Measurements from ENCODE around the gene SCP2. TPM values are rescaled to one million over a fixed set of nuclear protein-coding genes. Genes with fewer than 3 reads are reported as not detected.
A peak's percentile ranks its signal among the peaks of the same experiment; 100 is the strongest.

Gene SCP2
- total and polyA plus RNA-seq, 2 of the 4 experiments (the other 2 are of a cell fraction): 70.4 to 83.1 TPM

DNA sequence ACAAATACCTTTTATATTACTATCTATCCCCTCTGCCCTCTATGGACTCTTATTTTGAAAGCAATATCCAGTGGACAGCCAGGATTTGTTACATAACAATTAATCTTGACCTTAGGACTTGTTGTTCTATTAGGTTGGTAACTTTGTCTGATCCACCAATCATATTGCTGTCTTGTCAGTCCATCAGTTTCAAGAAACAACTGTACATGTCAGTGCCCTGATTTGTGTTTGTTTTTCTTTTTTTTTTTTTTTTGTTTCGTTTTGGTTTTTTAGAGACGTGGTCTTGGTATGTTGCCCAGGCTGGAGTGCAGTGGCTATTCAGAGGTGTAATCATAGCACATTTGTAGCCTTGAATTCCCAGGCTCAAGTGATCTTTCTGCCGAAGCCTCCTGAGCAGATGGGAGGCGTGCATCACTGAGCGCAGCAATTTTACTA is 1.5 kb upstream of the SCP2 start:
- no TSS peak for BruUV-seq (replicated peaks)
- dilution Hi-C loops (cut with HindIII; ENCODE audit: low sequenced_read_pairs, unreplicated experiment) (no loop called here), in situ Hi-C loops (cut with MboI; ENCODE audit: low sequenced_read_pairs) (no loop called here), intact Hi-C loops (cut with micrococcal nuclease) (loop anchor here (10.0 kb wide), 2 partner anchors 221 to 259 kb away; no protein-coding TSS in a partner anchor)
- peak overlapping the region; percentile 58; the same call in 1 of the 2 replicates for H3K4me2 ChIP-seq (ENCODE audit: low read depth, low read length)
- no peak overlapping the region for H2BK5ac ChIP-seq (ENCODE audit: low read depth, low read length, poor library complexity, severe bottlenecking)
- no peak overlapping the region for H4K8ac ChIP-seq (ENCODE audit: low read depth in 2 of 2, low read length in 2 of 2)
- H4K20me1 ChIP-seq (ENCODE audit: insufficient read depth, low read length): peaks cover 3% of the 10 kb centered on the region; the same call in 1 of the 2 replicates
- CTCF ChIA-PET: no interaction called here
- H3K4me3 ChIP-seq (ENCODE audit: insufficient read depth, low read depth, low read length): no peak overlapping the region
- no peak overlapping the region for H2AK5ac ChIP-seq (ENCODE audit: low read depth, low read length)
- no peak overlapping the region for H2BK120ac ChIP-seq (ENCODE audit: low read depth, low read length)
- WGBS, 2 experiments (ENCODE audit: extremely low coverage in 2 of 2, insufficient read length in 1 of 2): 63% methylated on average over 3 of the region's 5 CpGs; no CpG with 5 or more reads in 1 of the 2 experiments
- DNase-seq: no peak
- H3K9me1 ChIP-seq (ENCODE audit: insufficient read depth, low read length): peaks cover 3% of the 10 kb centered on the region; the same call in 1 of the 2 replicates
- no peak overlapping the region for H3K4ac ChIP-seq (ENCODE audit: low read depth, low read length)
- no peak overlapping the region for H2AK9ac ChIP-seq (replicated peaks; ENCODE audit: low read depth, low read length, poor library complexity)
- peaks cover 10 to 31% of the 10 kb centered on the region in 2 experiments for H3K79me1 ChIP-seq (ENCODE audit: low read depth in 1 of 2, low read length in 2 of 2)
- 0 out of 2 replicates have a peak overlapping the region, but pooled peaks have one; percentile 37 for H3K14ac ChIP-seq (replicated peaks; ENCODE audit: low read depth, low read length)
- no peak overlapping the region for H3K23ac ChIP-seq (ENCODE audit: low read depth, low read length)
- H4K5ac ChIP-seq (ENCODE audit: low read depth, low read length): no peak overlapping the region
- 0 out of 2 replicates have a peak, but pooled peaks cover 4% of the 10 kb centered on the region for H3K4me1 ChIP-seq (ENCODE audit: control insufficient read depth, insufficient read depth, low read length)
- ATAC-seq (ENCODE audit: low read depth): no peak
- no peaks in the 10 kb centered on the region for H3K36me3 ChIP-seq (ENCODE audit: control insufficient read depth, insufficient read depth, low read length)
- no peak overlapping the region for H2AFZ ChIP-seq (replicated peaks; ENCODE audit: low read length, poor library complexity)
- no peak overlapping the region for H2BK20ac ChIP-seq (ENCODE audit: low read depth, low read length)
- no peak overlapping the region for H2BK15ac ChIP-seq (ENCODE audit: low read depth, low read length)
- no peaks in the 10 kb centered on the region for H3K9me3 ChIP-seq (ENCODE audit: control insufficient read depth, insufficient read depth, low read length)
- no peaks in the 10 kb centered on the region for H3K27me3 ChIP-seq (ENCODE audit: control insufficient read depth, insufficient read depth, low read length)
- H4K91ac ChIP-seq (ENCODE audit: insufficient read depth, low read depth, low read length): no peak overlapping the region
- H3K9ac ChIP-seq (ENCODE audit: low read depth, low read length): no peak overlapping the region
- no peak overlapping the region for H3K18ac ChIP-seq (ENCODE audit: low read depth, low read length)
- H3K27ac ChIP-seq (ENCODE audit: insufficient read depth, low read length): no peak overlapping the region
- H3K56ac ChIP-seq (ENCODE audit: extremely low read depth, insufficient read depth, low read length): no peak overlapping the region
- TF ChIP-seq BHLHE40 (IDR thresholded peaks at IDR 0.05; ENCODE audit: low read depth, low read length) (no peak), FOS (IDR thresholded peaks at IDR 0.05; ENCODE audit: low read depth, low read length) (no peak), RFX5 (IDR thresholded peaks at IDR 0.05; ENCODE audit: low read depth, low read length) (no peak), MAFK (IDR thresholded peaks at IDR 0.05; ENCODE audit: low read depth, low read length) (no peak), RAD21 (IDR thresholded peaks at IDR 0.05; ENCODE audit: low read length) (no peak), RCOR1 (IDR thresholded peaks at IDR 0.05; ENCODE audit: insufficient replicate concordance, low read length) (no peak), CEBPB (IDR thresholded peaks at IDR 0.05; ENCODE audit: low read depth, low read length) (no peak), SMC3 (IDR thresholded peaks at IDR 0.05; ENCODE audit: low read depth, low read length) (no peak)
- POLR2A ChIA-PET (ENCODE audit: unreplicated experiment): interaction anchor here (0.6 kb wide), 1 partner anchor 16 kb away, joined by 3 read pairs; no protein-coding TSS in a partner anchor
